SIG-M5 (cell line): ENCODE results near the gene HMGB4.

ENCODE experiments used
- DNase-seq: peaks from one replicate; lab custom pipeline; 2025; lab: John Stamatoyannopoulos, UW

The HMGB4 gene

DNA sequence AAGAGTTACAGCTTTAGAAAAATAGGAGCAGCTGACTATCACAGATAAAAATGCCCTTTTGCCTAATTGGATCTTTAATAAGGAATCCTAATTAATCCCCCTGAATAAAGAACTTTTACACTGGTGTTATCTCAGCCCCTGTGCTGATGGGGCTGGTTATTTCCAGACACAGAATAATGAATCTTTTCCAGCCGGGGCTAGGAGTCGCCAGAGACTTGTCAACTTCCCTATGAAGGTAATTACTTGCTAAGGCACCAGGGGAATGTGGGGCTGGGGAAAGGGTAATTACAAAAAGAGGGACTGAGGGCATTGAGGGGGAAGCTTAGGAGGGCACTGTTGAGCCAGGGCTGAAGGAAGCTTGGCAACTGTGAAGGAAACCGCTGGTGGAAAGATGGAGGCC lies 34.5 kb downstream of the HMGB4 start:
- DNase-seq: no peak

DNA sequence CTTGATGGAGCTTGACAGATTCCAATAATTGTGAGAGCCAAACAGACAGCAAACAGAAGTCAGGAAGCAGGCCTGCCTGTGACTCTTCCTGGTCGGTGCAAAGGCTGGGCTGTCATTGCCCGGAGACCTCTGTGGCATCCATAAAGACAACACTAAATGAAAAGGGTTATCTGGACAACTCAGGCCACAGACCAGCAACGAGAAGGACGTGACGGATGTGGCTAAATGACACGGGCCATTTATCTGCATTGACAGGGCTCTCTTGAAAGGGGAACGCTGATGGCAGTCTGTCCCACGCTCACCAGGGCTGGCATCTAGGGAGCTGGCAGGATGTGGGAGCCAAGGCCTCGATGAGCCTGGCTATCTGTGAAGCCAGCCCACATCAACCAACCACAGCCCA lies 35.0 kb downstream of the HMGB4 start:
- DNase-seq: no peak

DNA sequence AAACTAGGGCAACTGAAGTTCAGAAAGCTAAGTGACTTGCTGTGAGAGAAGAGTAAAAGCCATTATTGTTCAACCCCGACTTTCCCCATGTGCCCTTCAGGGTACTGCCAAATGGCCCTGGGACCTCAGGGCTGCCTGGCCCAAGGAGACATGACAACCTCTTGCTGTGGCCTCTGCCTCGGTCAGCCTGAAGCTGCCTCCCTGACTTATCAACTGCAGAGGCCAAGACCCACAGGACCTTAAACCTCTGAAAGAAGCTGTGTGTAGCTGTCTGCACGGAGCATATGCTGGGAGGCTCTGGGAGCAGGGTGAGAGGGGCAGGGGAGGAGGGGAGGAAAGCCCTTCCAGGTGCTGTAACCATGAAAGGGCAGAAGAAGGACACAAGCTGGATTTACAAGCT lies 35.9 kb downstream of the HMGB4 start:
- no peak for DNase-seq

- no peak for DNase-seq
Observed at GRCh38 chr1:33902486-33903209, 38.8 kb downstream of the HMGB4 start.

DNA sequence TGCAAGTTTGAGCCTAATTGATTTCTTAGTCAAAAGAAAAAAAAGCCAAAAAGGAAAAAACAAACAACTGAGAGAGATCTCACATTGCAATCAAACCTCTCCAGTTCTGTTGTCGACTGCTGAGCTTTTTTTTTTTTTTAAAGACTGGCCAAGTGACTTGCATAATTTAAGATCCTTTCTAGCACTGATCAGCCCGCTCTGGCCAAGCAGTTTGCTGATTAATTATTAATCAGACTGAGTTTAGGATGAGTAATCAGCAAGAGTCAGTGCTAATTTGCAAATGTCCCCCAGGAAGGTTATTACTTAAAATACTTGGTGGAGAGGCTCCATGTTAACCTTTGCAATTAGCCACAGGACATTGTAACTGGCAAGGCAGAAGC lies 39.3 kb downstream of the HMGB4 start:
- no peak for DNase-seq

DNA sequence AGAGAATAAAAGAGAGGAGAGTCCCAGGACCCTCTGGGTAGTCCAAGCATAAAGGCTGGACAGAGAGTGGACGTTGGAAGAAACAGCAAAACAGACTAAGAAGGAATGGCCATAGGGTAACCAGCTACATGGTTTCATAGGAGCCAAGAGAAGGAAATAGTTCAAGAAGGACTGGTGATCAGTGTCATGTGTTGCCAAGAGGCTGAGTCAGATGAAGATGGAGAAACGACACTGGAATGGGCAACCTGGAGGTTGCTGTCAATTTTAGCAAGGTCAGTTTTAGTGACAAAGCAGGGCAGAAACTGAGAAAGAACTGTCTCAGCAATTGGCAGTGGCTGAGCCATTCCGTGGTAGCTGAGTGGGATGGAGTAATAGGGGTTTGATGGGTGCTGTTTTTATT lies 41.4 kb downstream of the HMGB4 start:
- DNase-seq: no peak

GRCh38 chr1:33906156-33906555 lies 42.3 kb downstream of the HMGB4 start:
- no peak for DNase-seq

GRCh38 chr1:33908324-33908956 lies 44.6 kb downstream of the HMGB4 start:
- DNase-seq: no peak
